ENCODE results near the gene ZCCHC14. TPM values are rescaled to one million over a fixed set of nuclear protein-coding genes. Genes with fewer than 3 reads are reported as not detected.

ZCCHC14 gene
- 4.1 and 5.1 TPM in 2 replicates for total RNA-seq

GRCh38 chr16:87492721-87493607, at the start of gene ZCCHC14:
Gene ZCCHC14 (minus strand): TSS chr16:87493024. CDS start chr16:87492238, 786 bp downstream.

DNA sequence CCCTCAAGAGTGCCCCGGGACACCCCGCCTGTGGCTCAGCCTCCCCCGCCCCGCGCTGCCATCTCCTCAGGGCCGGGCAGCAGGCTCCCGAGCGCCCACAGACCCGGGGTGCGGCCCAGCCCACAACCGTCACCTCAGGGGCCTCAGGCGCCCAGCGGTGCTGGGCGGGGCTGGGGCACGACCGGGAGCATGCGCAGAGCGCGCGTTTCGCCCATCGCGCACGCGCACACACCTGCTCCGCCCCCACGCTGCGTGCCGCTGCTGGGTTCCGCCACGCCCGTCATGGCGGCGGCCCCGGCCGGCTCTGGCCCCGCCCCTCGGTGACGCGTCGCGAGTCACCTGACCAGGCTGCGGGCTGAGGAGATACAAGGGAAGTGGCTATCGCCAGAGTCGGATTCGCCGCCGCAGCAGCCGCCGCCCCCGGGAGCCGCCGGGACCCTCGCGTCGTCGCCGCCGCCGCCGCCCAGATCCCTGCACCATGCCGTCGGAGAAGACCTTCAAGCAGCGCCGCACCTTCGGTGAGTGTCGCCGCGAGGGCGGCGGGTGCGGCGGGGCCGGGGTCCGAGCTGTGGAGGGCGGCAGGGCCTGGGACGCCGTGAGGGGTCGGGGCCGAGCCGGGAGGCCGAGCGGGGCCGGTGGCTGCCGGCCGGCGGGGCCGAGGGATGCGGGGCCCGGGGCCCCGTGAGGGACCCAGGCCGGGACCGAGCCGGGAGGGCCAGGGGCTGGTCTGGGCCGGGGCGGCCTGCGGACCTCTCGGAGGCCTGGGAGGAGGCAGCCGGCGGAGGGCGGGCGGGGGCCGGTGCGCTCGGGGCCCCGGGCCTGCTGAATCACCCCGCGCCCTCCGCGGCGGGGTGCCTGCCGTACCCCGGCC, 100.6 kb downstream of the ZCCHC14 start, which contains the start of gene MAP1LC3B:
MAP1LC3B (plus strand) TSS at position 387 of the 871 bp plus-strand sequence; CDS start at position 479, 92 bp downstream.

GRCh38 chr16:87383505-87384161, 109.2 kb downstream of the ZCCHC14 start, which contains the start of gene FBXO31:
Gene FBXO31 (minus strand): TSS chr16:87383776. CDS start chr16:87383744, 32 bp downstream.

Other genes starting within 250 kb of the ZCCHC14 start
- 1.7 and 3.6 TPM in 2 replicates for gene C16orf95, start 175.6 kb downstream of the ZCCHC14 start, total RNA-seq
- 17.2 and 17.6 TPM in 2 replicates for gene FBXO31, start 109.2 kb downstream of the ZCCHC14 start, total RNA-seq
- gene MAP1LC3B, start 100.7 kb downstream of the ZCCHC14 start, total RNA-seq, result 23.0 and 27.7 TPM in 2 replicates
- not detected in 2 replicates for gene JPH3, start 109.5 kb upstream of the ZCCHC14 start, total RNA-seq